H9 (cell line): ENCODE data around the gene ERO1B. TPM values are rescaled to one million over a fixed set of nuclear protein-coding genes. Genes with fewer than 3 reads are reported as not detected.

ENCODE experiments used
- DNase-seq: peaks from one replicate; pipeline ENCODE4 v3.0.0-alpha.2; 2017
- H2AFZ ChIP-seq: one replicate; pipeline ENCODE4 v1.6.1; 2013; ENCODE audit warnings: mild to moderate bottlenecking, low read length, control low read depth, moderate library complexity
- H2AK5ac ChIP-seq: 2 replicates; pipeline ENCODE4 v1.6.1; 2013; ENCODE audit warnings: low read length, control low read depth, mixed read lengths; ENCODE audit not compliant: insufficient read length
- H2BK120ac ChIP-seq: one replicate; pipeline ENCODE4 v1.6.1; 2013; ENCODE audit warnings: low read depth, mild to moderate bottlenecking, low read length, control low read depth, inconsistent platforms; ENCODE audit not compliant: poor library complexity, severe bottlenecking
- H2BK12ac ChIP-seq: 2 replicates; pipeline ENCODE4 v1.6.1; 2013; ENCODE audit warnings: low read length, control low read depth, mixed read lengths, low read depth; ENCODE audit not compliant: insufficient read length
- H2BK15ac ChIP-seq: 2 replicates; pipeline ENCODE4 v1.6.1; 2013; ENCODE audit warnings: low read depth, low read length, control low read depth
- H2BK20ac ChIP-seq: one replicate; pipeline ENCODE4 v1.6.1; 2013; ENCODE audit warnings: low read depth, mild to moderate bottlenecking, low read length, control low read depth, inconsistent platforms; ENCODE audit not compliant: poor library complexity, severe bottlenecking
- H2BK5ac ChIP-seq: 2 replicates; pipeline ENCODE4 v1.6.1; 2013; ENCODE audit warnings: low read length, control low read depth, mixed read lengths; ENCODE audit not compliant: insufficient read length
- H3K14ac ChIP-seq: 2 replicates; pipeline ENCODE4 v1.6.1; 2013; ENCODE audit warnings: low read length, control low read depth; ENCODE audit not compliant: insufficient read depth
- H3K18ac ChIP-seq: 2 replicates; pipeline ENCODE4 v1.6.1; 2013; ENCODE audit warnings: low read depth, mild to moderate bottlenecking, mixed read lengths, low read length, control low read depth; ENCODE audit not compliant: insufficient read length
- H3K23ac ChIP-seq: 2 replicates; pipeline ENCODE4 v1.6.1; 2013; ENCODE audit warnings: low read length, control low read depth, mixed read lengths, low read depth; ENCODE audit not compliant: insufficient read length
- H3K23me2 ChIP-seq: 2 replicates; pipeline ENCODE4 v1.6.1; 2013; ENCODE audit warnings: low read depth, mild to moderate bottlenecking, mixed read lengths, low read length, control low read depth; ENCODE audit not compliant: insufficient read length, poor library complexity, severe bottlenecking
- H3K27ac ChIP-seq: 2 replicates; pipeline ENCODE4 v1.5.1; 2013; ENCODE audit warnings: low read length, control low read depth, mixed read lengths, low read depth; ENCODE audit not compliant: insufficient read length
- H3K27me3 ChIP-seq: 2 replicates; pipeline ENCODE4 v1.6.1; 2013; ENCODE audit warnings: low read length, control low read depth, inconsistent platforms; ENCODE audit not compliant: insufficient read depth
- H3K4ac ChIP-seq: 2 replicates; pipeline ENCODE4 v1.6.1; 2013; ENCODE audit warnings: low read depth, mild to moderate bottlenecking, control low read depth, inconsistent platforms, low read length, moderate library complexity
- H3K4me1 ChIP-seq: 2 replicates; pipeline ENCODE4 v1.6.1; 2013; ENCODE audit warnings: low read length, control low read depth, inconsistent platforms; ENCODE audit not compliant: insufficient read depth
- H3K4me2 ChIP-seq: 2 replicates; pipeline ENCODE4 v1.6.1; 2013; ENCODE audit warnings: low read length, control low read depth, mixed read lengths; ENCODE audit not compliant: insufficient read length, insufficient read depth
- H3K56ac ChIP-seq: 2 replicates; pipeline ENCODE4 v1.6.1; 2013; ENCODE audit warnings: low read depth, mild to moderate bottlenecking, mixed read lengths, low read length, control low read depth; ENCODE audit not compliant: insufficient read length
- H3K79me1 ChIP-seq: 2 replicates; pipeline ENCODE4 v1.6.1; 2013; ENCODE audit warnings: low read depth, mild to moderate bottlenecking, moderate library complexity, low read length, control low read depth, inconsistent platforms; ENCODE audit not compliant: insufficient read depth, poor library complexity, severe bottlenecking
- H3K79me2 ChIP-seq: 2 replicates; pipeline ENCODE4 v1.6.1; 2013; ENCODE audit warnings: low read length, control low read depth, inconsistent platforms; ENCODE audit not compliant: insufficient read depth
- H3K9ac ChIP-seq: 2 replicates; pipeline ENCODE4 v1.6.1; 2013; ENCODE audit warnings: low read length, control low read depth, mixed read lengths; ENCODE audit not compliant: insufficient read length; ENCODE audit errors: extremely low read depth
- H3K9me3 ChIP-seq: one replicate; pipeline ENCODE4 v1.6.1; 2013; ENCODE audit warnings: low read depth, low read length, inconsistent platforms; ENCODE audit not compliant: control insufficient read depth
- H3T11ph ChIP-seq: one replicate; pipeline ENCODE4 v1.6.1; 2013; ENCODE audit warnings: mild to moderate bottlenecking, low read length, control low read depth, inconsistent platforms
- H4K20me1 ChIP-seq: one replicate; pipeline ENCODE4 v1.6.1; 2013; ENCODE audit not compliant: control insufficient read depth, insufficient read length, insufficient read depth
- H4K5ac ChIP-seq: 2 replicates; pipeline ENCODE4 v1.6.1; 2013; ENCODE audit warnings: low read depth, mild to moderate bottlenecking, mixed read lengths, low read length, control low read depth; ENCODE audit not compliant: insufficient read length
- H4K8ac ChIP-seq: replicated peaks from 2 replicates; pipeline ENCODE4 v1.6.1; 2013; ENCODE audit warnings: low read length, control low read depth, mixed read lengths, low read depth; ENCODE audit not compliant: insufficient read length
- H4K91ac ChIP-seq: 2 replicates; pipeline ENCODE4 v1.6.1; 2013; ENCODE audit warnings: low read depth, mild to moderate bottlenecking, moderate library complexity, mixed read lengths, low read length, control low read depth; ENCODE audit not compliant: insufficient read length
- H3K27ac Mint-ChIP-seq, 3 experiments: 2 replicates in 2 of 3; 3 replicates in 1 of 3; pipeline ENCODE4 v1.8.0; 2020 to 2021; ENCODE audit warnings: mixed read lengths in 3 of 3, mild to moderate bottlenecking in 1 of 3, moderate library complexity in 1 of 3
- H3K27me3 Mint-ChIP-seq: 2 replicates; pipeline ENCODE4 v1.8.0; 2021; ENCODE audit warnings: low read depth, mild to moderate bottlenecking, moderate library complexity, mixed read lengths
- H3K36me3 Mint-ChIP-seq, 3 experiments: 2 replicates in 2 of 3; 3 replicates in 1 of 3; pipeline ENCODE4 v1.8.0; 2020 to 2021; ENCODE audit warnings: low read depth in 3 of 3, mixed read lengths in 3 of 3; ENCODE audit not compliant: insufficient read depth in 1 of 3
- H3K4me1 Mint-ChIP-seq, 2 experiments: 2 replicates each; pipeline ENCODE4 v1.8.0; 2020; ENCODE audit warnings: mixed read lengths in 2 of 2
- H3K4me3 Mint-ChIP-seq, 2 experiments: 2 replicates in 1 of 2; 3 replicates in 1 of 2; pipeline ENCODE4 v1.8.0; 2020 to 2021; ENCODE audit warnings: mild to moderate bottlenecking in 2 of 2, mixed read lengths in 2 of 2, moderate library complexity in 1 of 2
- H3K9me3 Mint-ChIP-seq, 2 experiments: 2 replicates in 1 of 2; 3 replicates in 1 of 2; pipeline ENCODE4 v1.8.0; 2020; ENCODE audit warnings: mild to moderate bottlenecking in 2 of 2, mixed read lengths in 2 of 2, moderate library complexity in 1 of 2
- CTCF ChIP-seq: fragments of 200-600 bp; sonication (generic); conservative IDR thresholded peaks from 3 replicates; pipeline ENCODE4 v1.8.0; 2021; ENCODE audit warnings: antibody characterized with exemption, mild to moderate bottlenecking
- total RNA-seq: library from RNA; stranded (reverse); gene quantifications from 2 replicates; pipeline ENCODE4 v1.2.1, GENCODE V29; 2021

Gene ERO1B
- total RNA-seq, 1 experiment from 2014 or later = 1.5 TPM

- peaks cover 23 to 34% of the 10 kb centered on the region in 2 experiments for H3K9me3 Mint-ChIP-seq
- H3K36me3 Mint-ChIP-seq = peaks cover 11 to 28% (median 19%) of the 10 kb centered on the region in 3 experiments
- Histone ChIP-seq H3K79me1 (no peaks in the 10 kb centered on the region), H2BK5ac (no peak overlapping the region), H3K9ac (no peak overlapping the region), H2AK5ac (no peak overlapping the region), H2BK12ac (no peak overlapping the region), H3T11ph (no peak overlapping the region), H2BK20ac (no peak overlapping the region), H2BK120ac (no peak overlapping the region), H4K20me1 (no peaks in the 10 kb centered on the region), H4K5ac (no peak overlapping the region), H3K9me3 (no peaks in the 10 kb centered on the region), H3K27me3 (no peaks in the 10 kb centered on the region), H3K79me2 (no peaks in the 10 kb centered on the region), H4K91ac (no peak overlapping the region), H3K18ac (no peak overlapping the region), H2BK15ac (no peak overlapping the region), H3K4me2 (no peak overlapping the region), H4K8ac (no peak overlapping the region), H3K23ac (no peak overlapping the region), H3K14ac (no peak overlapping the region), H2AFZ (no peak overlapping the region), H3K4me1 (no peaks in the 10 kb centered on the region), H3K4ac (no peak overlapping the region), H3K27ac (no peak overlapping the region), H3K56ac (no peak overlapping the region), H3K23me2 (no peaks in the 10 kb centered on the region)
- no peak overlapping the region for H3K4me3 Mint-ChIP-seq
- DNase-seq = no peak
- H3K27ac Mint-ChIP-seq = no peak overlapping the region
- TF ChIP-seq CTCF = no peak
- no peaks in the 10 kb centered on the region; the same call in 1 of the 2 replicates for H3K27me3 Mint-ChIP-seq
- no peaks in the 10 kb centered on the region for H3K4me1 Mint-ChIP-seq
These were observed 24.5 kb downstream of the ERO1B start for GRCh38 chr1:236257216-236257615.
